ENCODE data around the gene APOM. TPM values are rescaled to one million over a fixed set of nuclear protein-coding genes. Genes with fewer than 3 reads are reported as not detected.

Gene APOM
- total and polyA plus RNA-seq, 3 donors from 2014 or later, result 7.5 to 27.9 (median 9.8) TPM

GRCh38 chr6:31614075-31614619, 41.5 kb upstream of the APOM start:
- no peak for DNase-seq
- no peaks in the 10 kb centered on the region for H3K4me1 ChIP-seq
- no peaks in the 10 kb centered on the region for H3K9me3 ChIP-seq
- intact Hi-C loops (cut with DNase I; ENCODE audit: low total_unique reads), result no loop called here
- H3K27me3 ChIP-seq, result no peaks in the 10 kb centered on the region
- no peak overlapping the region for H3K27ac ChIP-seq
- H3K4me3 ChIP-seq, result no peak overlapping the region
- TF ChIP-seq POLR2A (IDR thresholded peaks at IDR 0.05) (no peak), CTCF (IDR thresholded peaks at IDR 0.05) (no peak)
- 75 to 89% methylated on average over 8 of the region's 8 CpGs for WGBS, 2 donors
- H3K36me3 ChIP-seq (ENCODE audit: low read depth, missing control alignments), result no peaks in the 10 kb centered on the region

- H3K4me3 ChIP-seq, result no peak within 1 kb of the TSS
- H3K27me3 ChIP-seq, result no peaks in the 10 kb centered on the region
- 66 to 71% methylated on average over 6 of the region's 6 CpGs for WGBS, 2 donors
- no peak within 1 kb of the TSS for H3K27ac ChIP-seq
- intact Hi-C loops (cut with DNase I; ENCODE audit: low total_unique reads), result no loop called here
- TF ChIP-seq POLR2A (IDR thresholded peaks at IDR 0.05) (no peak), CTCF (IDR thresholded peaks at IDR 0.05) (no peak)
- no peaks in the 10 kb centered on the region for H3K4me1 ChIP-seq
- no peak for DNase-seq
- no peaks in the 10 kb centered on the region for H3K9me3 ChIP-seq
- no peaks in the 10 kb centered on the region for H3K36me3 ChIP-seq (ENCODE audit: low read depth, missing control alignments)
These were observed 40.8 kb upstream of the APOM start, which contains the start of gene AIF1 for GRCh38 chr6:31614684-31615578. AIF1 (plus strand) TSS chr6:31615234; CDS start chr6:31615330, 96 bp downstream.

GRCh38 chr6:31615748-31616147, 39.9 kb upstream of the APOM start:
- intact Hi-C loops (cut with DNase I; ENCODE audit: low total_unique reads), result no loop called here
- Histone ChIP-seq H3K27me3 (no peaks in the 10 kb centered on the region), H3K4me3 (no peak overlapping the region), H3K36me3 (ENCODE audit: low read depth, missing control alignments) (no peaks in the 10 kb centered on the region), H3K9me3 (no peaks in the 10 kb centered on the region), H3K27ac (no peak overlapping the region), H3K4me1 (no peaks in the 10 kb centered on the region)
- TF ChIP-seq CTCF (IDR thresholded peaks at IDR 0.05) (no peak), POLR2A (IDR thresholded peaks at IDR 0.05) (no peak)
- WGBS, 2 donors, result 67 to 68% methylated on average over 7 of the region's 7 CpGs
- DNase-seq, result no peak

GRCh38 chr6:31617010-31617409, 38.7 kb upstream of the APOM start:
- intact Hi-C loops (cut with DNase I; ENCODE audit: low total_unique reads), result no loop called here
- Histone ChIP-seq H3K4me3 (no peak overlapping the region), H3K9me3 (no peaks in the 10 kb centered on the region), H3K36me3 (ENCODE audit: low read depth, missing control alignments) (no peaks in the 10 kb centered on the region), H3K4me1 (peaks cover 6% of the 10 kb centered on the region), H3K27ac (no peak overlapping the region), H3K27me3 (no peaks in the 10 kb centered on the region)
- no peak for DNase-seq
- WGBS, 2 donors, result 89 to 93% methylated on average over 2 of the region's 2 CpGs
- TF ChIP-seq CTCF (IDR thresholded peaks at IDR 0.05) (no peak), POLR2A (IDR thresholded peaks at IDR 0.05) (no peak)

Data from testis (tissue), 3 donors.